ENCODE data around the gene NECTIN1.

Gene NECTIN1

GRCh38 chr11:119637481-119637880, 91.5 kb downstream of the NECTIN1 start:
- DNase-seq, result no peak

- DNase-seq, result no peak
Measured at GRCh38 chr11:119635776-119636175, 93.2 kb downstream of the NECTIN1 start.

GRCh38 chr11:119635041-119635740, 93.8 kb downstream of the NECTIN1 start:
- no peak for DNase-seq

- no peak for DNase-seq
Measured at GRCh38 chr11:119634301-119634700, 94.7 kb downstream of the NECTIN1 start.

GRCh38 chr11:119629834-119630624, 99.0 kb downstream of the NECTIN1 start:
- no peak for DNase-seq

- DNase-seq, result no peak
Measured at GRCh38 chr11:119629085-119629484, 99.9 kb downstream of the NECTIN1 start.

- no peak for DNase-seq
Measured at GRCh38 chr11:119627286-119627685, 101.7 kb downstream of the NECTIN1 start.

- no peak for DNase-seq
Measured at GRCh38 chr11:119626871-119627270, 102.1 kb downstream of the NECTIN1 start.

GRCh38 chr11:119626197-119626841, 102.7 kb downstream of the NECTIN1 start:
- DNase-seq, result no peak

- DNase-seq, result no peak
Measured at GRCh38 chr11:119625206-119625978, 103.6 kb downstream of the NECTIN1 start.

- DNase-seq, result no peak
Measured at GRCh38 chr11:119624629-119625028, 104.4 kb downstream of the NECTIN1 start.

- DNase-seq, result no peak
Measured at GRCh38 chr11:119624102-119624615, 104.8 kb downstream of the NECTIN1 start.

GRCh38 chr11:119623682-119624081, 105.3 kb downstream of the NECTIN1 start:
- no peak for DNase-seq

- DNase-seq, result no peak
Measured at GRCh38 chr11:119622454-119623143, 106.4 kb downstream of the NECTIN1 start.

GRCh38 chr11:119619665-119620064, 109.3 kb downstream of the NECTIN1 start:
- no peak for DNase-seq

- DNase-seq, result peak; percentile 91
Measured at GRCh38 chr11:119618208-119618909, 110.6 kb downstream of the NECTIN1 start.

GRCh38 chr11:119617340-119617713, 111.7 kb downstream of the NECTIN1 start:
- DNase-seq, result no peak

- no peak for DNase-seq
Measured at GRCh38 chr11:119616586-119617339, 112.2 kb downstream of the NECTIN1 start.

GRCh38 chr11:119615882-119616196, 113.2 kb downstream of the NECTIN1 start:
- no peak for DNase-seq

- peak; percentile 74 for DNase-seq
Measured at GRCh38 chr11:119615003-119615881, 113.8 kb downstream of the NECTIN1 start.

Data from midbrain (tissue), 1 donor.